ENCODE measurements around the gene CDH12.
"Not testable (repeated sequence)": the region's sequence is repeated elsewhere in the genome, so short reads cannot be mapped to it uniquely, and the experiment has no call there.

The CDH12 gene

DNA sequence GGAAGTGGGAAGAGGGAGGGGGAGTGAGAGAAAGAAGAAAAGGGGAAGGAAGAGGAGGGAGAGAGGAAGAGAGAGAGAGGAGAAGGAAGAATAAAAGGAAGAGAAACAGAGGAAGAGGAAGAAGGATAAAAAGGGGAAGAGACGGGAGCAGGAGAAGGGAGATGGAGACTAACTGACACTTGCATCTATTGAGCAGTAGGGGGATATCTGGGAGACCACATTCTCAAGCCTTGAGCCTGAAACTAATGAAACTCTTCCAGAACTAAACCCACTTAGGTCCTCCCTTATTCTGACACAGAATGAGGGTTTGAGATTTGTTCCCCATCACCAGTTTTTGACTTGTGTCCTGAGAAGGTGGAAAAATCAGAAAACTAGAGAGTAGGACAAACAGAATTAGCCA, 533.3 kb downstream of the CDH12 start:
- no peak for DNase-seq (ENCODE audit: low read depth in 1 of 2, low spot score in 1 of 2)
- Histone ChIP-seq H3K27ac (replicated peaks) (no peak overlapping the region), H3K27me3 (ENCODE audit: insufficient read depth, poor library complexity, severe bottlenecking) (no peaks in the 10 kb centered on the region), H3K4me3 (replicated peaks; ENCODE audit: insufficient read depth, low read length) (no peak overlapping the region)
- TF ChIP-seq SPI1 (IDR thresholded peaks at IDR 0.05; ENCODE audit: borderline replicate concordance, low read depth) (no peak), GABPA (IDR thresholded peaks at IDR 0.05; ENCODE audit: low read depth) (no peak), POLR2AphosphoS5 (IDR thresholded peaks at IDR 0.05; ENCODE audit: low read depth) (no peak)
- TF ChIP-seq, protein P1, sequence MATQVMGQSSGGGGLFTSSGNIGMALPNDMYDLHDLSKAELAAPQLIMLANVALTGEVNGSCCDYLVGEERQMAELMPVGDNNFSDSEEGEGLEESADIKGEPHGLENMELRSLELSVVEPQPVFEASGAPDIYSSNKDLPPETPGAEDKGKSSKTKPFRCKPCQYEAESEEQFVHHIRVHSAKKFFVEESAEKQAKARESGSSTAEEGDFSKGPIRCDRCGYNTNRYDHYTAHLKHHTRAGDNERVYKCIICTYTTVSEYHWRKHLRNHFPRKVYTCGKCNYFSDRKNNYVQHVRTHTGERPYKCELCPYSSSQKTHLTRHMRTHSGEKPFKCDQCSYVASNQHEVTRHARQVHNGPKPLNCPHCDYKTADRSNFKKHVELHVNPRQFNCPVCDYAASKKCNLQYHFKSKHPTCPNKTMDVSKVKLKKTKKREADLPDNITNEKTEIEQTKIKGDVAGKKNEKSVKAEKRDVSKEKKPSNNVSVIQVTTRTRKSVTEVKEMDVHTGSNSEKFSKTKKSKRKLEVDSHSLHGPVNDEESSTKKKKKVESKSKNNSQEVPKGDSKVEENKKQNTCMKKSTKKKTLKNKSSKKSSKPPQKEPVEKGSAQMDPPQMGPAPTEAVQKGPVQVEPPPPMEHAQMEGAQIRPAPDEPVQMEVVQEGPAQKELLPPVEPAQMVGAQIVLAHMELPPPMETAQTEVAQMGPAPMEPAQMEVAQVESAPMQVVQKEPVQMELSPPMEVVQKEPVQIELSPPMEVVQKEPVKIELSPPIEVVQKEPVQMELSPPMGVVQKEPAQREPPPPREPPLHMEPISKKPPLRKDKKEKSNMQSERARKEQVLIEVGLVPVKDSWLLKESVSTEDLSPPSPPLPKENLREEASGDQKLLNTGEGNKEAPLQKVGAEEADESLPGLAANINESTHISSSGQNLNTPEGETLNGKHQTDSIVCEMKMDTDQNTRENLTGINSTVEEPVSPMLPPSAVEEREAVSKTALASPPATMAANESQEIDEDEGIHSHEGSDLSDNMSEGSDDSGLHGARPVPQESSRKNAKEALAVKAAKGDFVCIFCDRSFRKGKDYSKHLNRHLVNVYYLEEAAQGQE (IDR thresholded peaks at IDR 0.05; ENCODE audit: insufficient replicate concordance, low read depth): no peak
- TF ChIP-seq, protein P2, sequence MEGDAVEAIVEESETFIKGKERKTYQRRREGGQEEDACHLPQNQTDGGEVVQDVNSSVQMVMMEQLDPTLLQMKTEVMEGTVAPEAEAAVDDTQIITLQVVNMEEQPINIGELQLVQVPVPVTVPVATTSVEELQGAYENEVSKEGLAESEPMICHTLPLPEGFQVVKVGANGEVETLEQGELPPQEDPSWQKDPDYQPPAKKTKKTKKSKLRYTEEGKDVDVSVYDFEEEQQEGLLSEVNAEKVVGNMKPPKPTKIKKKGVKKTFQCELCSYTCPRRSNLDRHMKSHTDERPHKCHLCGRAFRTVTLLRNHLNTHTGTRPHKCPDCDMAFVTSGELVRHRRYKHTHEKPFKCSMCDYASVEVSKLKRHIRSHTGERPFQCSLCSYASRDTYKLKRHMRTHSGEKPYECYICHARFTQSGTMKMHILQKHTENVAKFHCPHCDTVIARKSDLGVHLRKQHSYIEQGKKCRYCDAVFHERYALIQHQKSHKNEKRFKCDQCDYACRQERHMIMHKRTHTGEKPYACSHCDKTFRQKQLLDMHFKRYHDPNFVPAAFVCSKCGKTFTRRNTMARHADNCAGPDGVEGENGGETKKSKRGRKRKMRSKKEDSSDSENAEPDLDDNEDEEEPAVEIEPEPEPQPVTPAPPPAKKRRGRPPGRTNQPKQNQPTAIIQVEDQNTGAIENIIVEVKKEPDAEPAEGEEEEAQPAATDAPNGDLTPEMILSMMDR (IDR thresholded peaks at IDR 0.05; ENCODE audit: insufficient read depth, low read length): no peak

DNA sequence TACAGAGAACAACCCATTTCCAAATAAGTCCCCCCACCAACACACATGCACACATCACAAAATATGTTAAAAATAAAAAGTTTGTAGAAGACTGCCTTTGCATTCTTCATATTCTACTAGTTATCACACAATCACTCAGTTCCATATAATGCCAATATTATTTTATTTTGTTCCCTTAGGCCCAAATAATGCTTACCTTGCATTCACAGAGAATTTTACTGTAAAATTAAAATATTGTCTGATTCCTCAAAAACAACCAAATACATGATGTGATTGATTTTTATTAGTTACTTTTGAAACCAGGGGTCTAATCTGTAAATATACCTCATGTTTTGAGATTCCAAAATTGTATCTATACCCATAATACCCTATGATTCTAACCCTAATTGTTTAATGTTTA, 536.9 kb downstream of the CDH12 start:
- H3K27ac ChIP-seq (replicated peaks): no peak overlapping the region
- H3K27me3 ChIP-seq (ENCODE audit: insufficient read depth, poor library complexity, severe bottlenecking): no peaks in the 10 kb centered on the region
- TF ChIP-seq, protein P2 (IDR thresholded peaks at IDR 0.05; ENCODE audit: insufficient read depth, low read length): no peak
- TF ChIP-seq, protein P1 (IDR thresholded peaks at IDR 0.05; ENCODE audit: insufficient replicate concordance, low read depth): no peak
- DNase-seq (ENCODE audit: low read depth in 1 of 2, low spot score in 1 of 2): no peak
- no peak overlapping the region for H3K4me3 ChIP-seq (replicated peaks; ENCODE audit: insufficient read depth, low read length)

DNA sequence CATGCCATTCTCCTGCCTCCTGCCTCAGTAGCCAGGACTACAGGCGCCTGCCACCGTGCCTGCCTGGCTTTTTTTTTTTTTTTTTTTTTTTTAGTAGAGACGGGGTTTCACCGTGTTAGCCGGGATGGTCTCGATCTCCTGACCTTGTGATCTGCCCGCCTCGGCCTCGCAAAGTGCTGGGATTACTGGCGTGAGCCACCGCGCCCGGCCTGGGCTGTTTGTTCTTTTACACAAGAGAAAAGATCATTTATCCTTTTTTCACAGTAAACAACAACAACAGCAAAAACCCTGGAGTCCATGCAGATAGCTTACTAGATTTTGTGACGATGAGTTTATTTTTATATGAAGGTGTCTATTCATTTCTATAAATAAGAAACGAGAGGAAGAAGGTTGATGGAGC, 538.1 kb downstream of the CDH12 start:
- not testable (repeated sequence) for DNase-seq (ENCODE audit: low read depth in 1 of 2, low spot score in 1 of 2); H3K27ac ChIP-seq (replicated peaks); H3K27me3 ChIP-seq (ENCODE audit: insufficient read depth, poor library complexity, severe bottlenecking)

DNA sequence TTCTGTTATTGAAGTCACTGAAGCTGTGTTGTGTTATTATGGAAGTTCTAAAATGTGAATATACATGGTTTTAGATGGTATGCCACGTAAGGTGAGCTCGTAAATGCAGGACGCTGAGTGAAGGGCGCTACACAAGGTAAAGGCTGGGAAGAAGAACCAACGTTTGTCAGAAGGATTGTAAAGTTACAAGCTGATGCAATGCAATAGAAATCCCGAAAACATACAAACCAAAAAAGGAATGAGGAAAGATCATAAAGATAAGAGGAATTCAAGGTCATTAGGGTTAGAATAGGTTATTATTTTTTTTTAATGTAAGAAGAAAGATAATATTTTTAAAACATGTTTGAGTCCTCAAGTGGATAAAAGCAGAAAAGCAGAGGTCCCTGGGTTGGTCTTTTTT, 538.6 kb downstream of the CDH12 start:
- no peak for DNase-seq (ENCODE audit: low read depth in 1 of 2, low spot score in 1 of 2)
- Histone ChIP-seq H3K4me3 (replicated peaks; ENCODE audit: insufficient read depth, low read length) (no peak overlapping the region), H3K27me3 (ENCODE audit: insufficient read depth, poor library complexity, severe bottlenecking) (no peaks in the 10 kb centered on the region), H3K27ac (replicated peaks) (no peak overlapping the region)
- TF ChIP-seq SPI1 (IDR thresholded peaks at IDR 0.05; ENCODE audit: borderline replicate concordance, low read depth): no peak
- TF ChIP-seq, protein P1 (IDR thresholded peaks at IDR 0.05; ENCODE audit: insufficient replicate concordance, low read depth): no peak
- TF ChIP-seq POLR2AphosphoS5 (IDR thresholded peaks at IDR 0.05; ENCODE audit: low read depth): no peak
- TF ChIP-seq, protein P2 (IDR thresholded peaks at IDR 0.05; ENCODE audit: insufficient read depth, low read length): no peak
- no peak for TF ChIP-seq GABPA (IDR thresholded peaks at IDR 0.05; ENCODE audit: low read depth)

More for the DNA sequence above, 538.1 kb downstream of the CDH12 start:
- not testable (repeated sequence) for H3K4me3 ChIP-seq (replicated peaks; ENCODE audit: insufficient read depth, low read length)
